Adipocyte (in vitro differentiated cells): ENCODE results near the gene INPP5F.
"Not testable (repeated sequence)": the region's sequence is repeated elsewhere in the genome, so short reads cannot be mapped to it uniquely, and the experiment has no call there.

Experiments used
- DNase-seq: peaks from one replicate; pipeline ENCODE4 v3.0.0-alpha.2; 2015; ENCODE audit warnings: low read depth
- H3K27me3 ChIP-seq: replicated peaks from 2 replicates; pipeline ENCODE4 v1.7.0; 2013; ENCODE audit warnings: mild to moderate bottlenecking, low read length, moderate library complexity; ENCODE audit not compliant: control insufficient read depth, insufficient read depth
- H3K36me3 ChIP-seq: 2 replicates; pipeline ENCODE4 v1.7.0; 2013; ENCODE audit warnings: low read length, mild to moderate bottlenecking, moderate library complexity; ENCODE audit not compliant: control insufficient read depth, insufficient read depth, severe bottlenecking
- H3K4me1 ChIP-seq: 2 replicates; pipeline ENCODE4 v1.7.0; 2013; ENCODE audit warnings: mild to moderate bottlenecking, low read length, moderate library complexity; ENCODE audit not compliant: control insufficient read depth, insufficient read depth
- H3K4me3 ChIP-seq: 2 replicates; pipeline ENCODE4 v1.7.0; 2013; ENCODE audit warnings: mild to moderate bottlenecking, low read length, moderate library complexity
- H3K9ac ChIP-seq: 2 replicates; pipeline ENCODE4 v1.7.0; 2013; ENCODE audit warnings: mild to moderate bottlenecking, low read length, moderate library complexity
- H3K9me3 ChIP-seq: 2 replicates; pipeline ENCODE4 v1.7.0; 2013; ENCODE audit warnings: mild to moderate bottlenecking, low read length, moderate library complexity; ENCODE audit not compliant: control insufficient read depth

Gene INPP5F

GRCh38 chr10:119770928-119771327 is 45.1 kb downstream of the INPP5F start:
- Histone ChIP-seq H3K9me3 (no peaks in the 10 kb centered on the region), H3K27me3 (no peaks in the 10 kb centered on the region), H3K4me1 (peaks cover 28% of the 10 kb centered on the region), H3K36me3 (no peaks in the 10 kb centered on the region), H3K4me3 (no peak overlapping the region), H3K9ac (no peak overlapping the region)
- peak; percentile 44 for DNase-seq

DNA sequence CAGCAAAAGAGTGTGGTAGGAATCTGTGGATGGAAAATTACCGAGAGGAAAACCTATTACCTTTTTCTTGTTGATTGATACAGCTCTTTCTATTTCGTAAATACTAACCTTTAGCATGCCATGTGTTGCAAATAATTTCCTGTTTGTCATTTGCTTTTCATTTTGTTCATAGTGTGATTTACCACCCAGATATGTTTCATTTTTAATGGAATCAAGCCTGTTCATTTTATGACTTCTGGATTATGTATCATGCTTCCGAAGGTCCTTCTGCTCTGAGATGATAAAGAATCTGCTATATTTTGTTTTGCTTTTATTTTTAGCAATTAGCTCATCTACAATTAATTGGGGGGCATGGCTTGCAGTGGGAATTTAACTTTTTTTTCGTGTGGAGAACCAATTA is 46.5 kb downstream of the INPP5F start:
- peaks cover 28% of the 10 kb centered on the region for H3K4me1 ChIP-seq

GRCh38 chr10:119773041-119773440 is 47.2 kb downstream of the INPP5F start:
- not testable (repeated sequence) for H3K27me3 ChIP-seq, H3K9ac ChIP-seq, H3K4me3 ChIP-seq, H3K9me3 ChIP-seq, H3K36me3 ChIP-seq, DNase-seq
- H3K4me1 ChIP-seq, result peaks cover 28% of the 10 kb centered on the region

More for the DNA sequence above, 46.5 kb downstream of the INPP5F start:
- Histone ChIP-seq H3K36me3 (no peaks in the 10 kb centered on the region), H3K9ac (no peak overlapping the region), H3K4me3 (no peak overlapping the region), H3K27me3 (no peaks in the 10 kb centered on the region), H3K9me3 (no peaks in the 10 kb centered on the region)
- DNase-seq, result no peak

- no peak for DNase-seq
- H3K9me3 ChIP-seq, result no peaks in the 10 kb centered on the region
- H3K4me3 ChIP-seq, result no peak overlapping the region
- no peaks in the 10 kb centered on the region for H3K27me3 ChIP-seq
- no peaks in the 10 kb centered on the region for H3K36me3 ChIP-seq
- no peak overlapping the region for H3K9ac ChIP-seq
- H3K4me1 ChIP-seq, result peaks cover 9% of the 10 kb centered on the region
Observed at GRCh38 chr10:119775529-119775928, 49.7 kb downstream of the INPP5F start.

GRCh38 chr10:119776536-119776935 is 50.7 kb downstream of the INPP5F start:
- Histone ChIP-seq H3K27me3 (no peaks in the 10 kb centered on the region), H3K4me3 (no peak overlapping the region), H3K9me3 (no peaks in the 10 kb centered on the region), H3K36me3 (no peaks in the 10 kb centered on the region), H3K9ac (no peak overlapping the region), H3K4me1 (no peaks in the 10 kb centered on the region)
- no peak for DNase-seq

DNA sequence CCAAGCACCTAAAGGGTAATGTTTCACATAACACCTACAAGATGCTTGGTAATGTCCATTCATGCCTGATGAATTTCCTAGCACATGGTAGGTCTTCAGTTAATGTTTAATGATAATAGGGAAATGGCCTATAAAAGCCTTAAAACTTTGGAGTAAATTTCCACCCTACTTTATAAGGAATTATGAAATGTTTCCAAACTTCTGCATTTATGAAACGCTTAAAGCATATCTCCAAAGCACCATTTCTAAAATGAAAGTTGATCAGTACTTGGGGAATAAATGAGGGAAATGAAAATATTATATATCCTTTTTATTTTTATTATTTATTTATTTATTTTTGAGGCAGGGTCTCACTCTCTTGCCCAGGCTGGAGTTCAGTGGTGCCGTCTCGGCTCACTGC is 51.8 kb downstream of the INPP5F start:
- Histone ChIP-seq H3K4me3 (no peak overlapping the region), H3K4me1 (peaks cover 2% of the 10 kb centered on the region), H3K36me3 (no peaks in the 10 kb centered on the region), H3K9me3 (no peaks in the 10 kb centered on the region), H3K9ac (no peak overlapping the region), H3K27me3 (no peaks in the 10 kb centered on the region)
- no peak for DNase-seq

- no peak for DNase-seq
- Histone ChIP-seq H3K9ac (no peak overlapping the region), H3K9me3 (no peaks in the 10 kb centered on the region), H3K4me3 (no peak overlapping the region), H3K27me3 (no peaks in the 10 kb centered on the region), H3K36me3 (no peaks in the 10 kb centered on the region), H3K4me1 (peaks cover 8% of the 10 kb centered on the region)
Observed at GRCh38 chr10:119778776-119779445, 53.1 kb downstream of the INPP5F start.

- DNase-seq, result no peak
- H3K36me3 ChIP-seq, result no peaks in the 10 kb centered on the region
- no peak overlapping the region for H3K4me3 ChIP-seq
- H3K27me3 ChIP-seq, result no peaks in the 10 kb centered on the region
- H3K9me3 ChIP-seq, result no peaks in the 10 kb centered on the region
- no peak overlapping the region for H3K9ac ChIP-seq
- peaks cover 8% of the 10 kb centered on the region for H3K4me1 ChIP-seq
Observed at GRCh38 chr10:119780879-119781480, 55.1 kb downstream of the INPP5F start.

- H3K27me3 ChIP-seq, result no peaks in the 10 kb centered on the region
- H3K36me3 ChIP-seq, result no peaks in the 10 kb centered on the region
- H3K4me3 ChIP-seq, result no peak overlapping the region
- peaks cover 12% of the 10 kb centered on the region for H3K4me1 ChIP-seq
- no peak overlapping the region for H3K9ac ChIP-seq
- H3K9me3 ChIP-seq, result no peaks in the 10 kb centered on the region
- no peak for DNase-seq
Observed at GRCh38 chr10:119781498-119781897, 55.6 kb downstream of the INPP5F start.

- H3K9me3 ChIP-seq, result no peaks in the 10 kb centered on the region
- peak; percentile 21 for DNase-seq
- no peak overlapping the region for H3K4me3 ChIP-seq
- peaks cover 12% of the 10 kb centered on the region for H3K4me1 ChIP-seq
- no peak overlapping the region for H3K9ac ChIP-seq
- no peaks in the 10 kb centered on the region for H3K36me3 ChIP-seq
- no peaks in the 10 kb centered on the region for H3K27me3 ChIP-seq
Observed at GRCh38 chr10:119782981-119783664, 57.3 kb downstream of the INPP5F start.

GRCh38 chr10:119783665-119784027 is 57.8 kb downstream of the INPP5F start:
- H3K4me3 ChIP-seq, result no peak overlapping the region
- H3K9ac ChIP-seq, result no peak overlapping the region
- H3K4me1 ChIP-seq, result peaks cover 12% of the 10 kb centered on the region
- H3K9me3 ChIP-seq, result no peaks in the 10 kb centered on the region
- no peaks in the 10 kb centered on the region for H3K36me3 ChIP-seq
- no peaks in the 10 kb centered on the region for H3K27me3 ChIP-seq
- no peak for DNase-seq
